SH-SY5Y (cell line): Measurements from ENCODE around the gene PTPN14.

Source experiments
- GATA2 ChIP-seq: IDR thresholded peaks from 2 replicates; pipeline ENCODE4 v1.6.1; 2011; ENCODE audit warnings: mild to moderate bottlenecking, low read depth, low read length
- GATA3 ChIP-seq: IDR thresholded peaks from 2 replicates; pipeline ENCODE4 v1.6.1; 2011; ENCODE audit warnings: low read depth, mild to moderate bottlenecking, low read length, moderate library complexity

PTPN14 gene

GRCh38 chr1:214416858-214417257 lies 134.5 kb downstream of the PTPN14 start:
- no peak for TF ChIP-seq GATA2
- TF ChIP-seq GATA3: no peak

- no peak for TF ChIP-seq GATA2
- no peak for TF ChIP-seq GATA3
Measured at GRCh38 chr1:214416417-214416816, 135.0 kb downstream of the PTPN14 start.

GRCh38 chr1:214415131-214415530 lies 136.3 kb downstream of the PTPN14 start:
- no peak for TF ChIP-seq GATA2
- TF ChIP-seq GATA3: no peak

- TF ChIP-seq GATA2: no peak
- no peak for TF ChIP-seq GATA3
Measured at GRCh38 chr1:214414691-214415090, 136.7 kb downstream of the PTPN14 start.

- TF ChIP-seq GATA3 (no peak), GATA2 (no peak)
Measured at GRCh38 chr1:214413315-214413714, 138.1 kb downstream of the PTPN14 start.

- TF ChIP-seq GATA2 (no peak), GATA3 (no peak)
Measured at GRCh38 chr1:214404571-214405213, 146.7 kb downstream of the PTPN14 start.

- TF ChIP-seq GATA3 (no peak), GATA2 (no peak)
Measured at GRCh38 chr1:214404154-214404553, 147.2 kb downstream of the PTPN14 start.

- no peak for TF ChIP-seq GATA2
- no peak for TF ChIP-seq GATA3
Measured at GRCh38 chr1:214403431-214403830, 148.0 kb downstream of the PTPN14 start.

- TF ChIP-seq GATA2: no peak
- TF ChIP-seq GATA3: no peak
Measured at GRCh38 chr1:214402613-214403083, 148.8 kb downstream of the PTPN14 start.

- TF ChIP-seq GATA2: no peak
- TF ChIP-seq GATA3: no peak
Measured at GRCh38 chr1:214401666-214402065, 149.7 kb downstream of the PTPN14 start.

- no peak for TF ChIP-seq GATA2
- TF ChIP-seq GATA3: no peak
Measured at GRCh38 chr1:214400131-214400530, 151.3 kb downstream of the PTPN14 start.

GRCh38 chr1:214398490-214398889 lies 152.9 kb downstream of the PTPN14 start:
- TF ChIP-seq GATA2 (no peak), GATA3 (no peak)

- TF ChIP-seq GATA2 (no peak), GATA3 (no peak)
Measured at GRCh38 chr1:214397497-214397896, 153.9 kb downstream of the PTPN14 start.

GRCh38 chr1:214396330-214396729 lies 155.1 kb downstream of the PTPN14 start:
- TF ChIP-seq GATA2 (no peak), GATA3 (no peak)

GRCh38 chr1:214393086-214393485 lies 158.3 kb downstream of the PTPN14 start:
- TF ChIP-seq GATA3: no peak

- no peak for TF ChIP-seq GATA3
- TF ChIP-seq GATA2: no peak
Measured at GRCh38 chr1:214391873-214392645, 159.3 kb downstream of the PTPN14 start.
